Loucy (cell line): Measurements from ENCODE around the gene IPO4.
A peak's percentile ranks its signal among the peaks of the same experiment; 100 is the strongest.

Experiments used
- H2AFZ ChIP-seq: fragments of 200-600 bp; sonication (generic); 2 replicates; pipeline ENCODE4 v1.6.0; 2016; ENCODE audit warnings: antibody characterized with exemption, mild to moderate bottlenecking, low read length, moderate library complexity
- H3F3A ChIP-seq: fragments of 200-600 bp; 2 replicates; pipeline ENCODE4 v1.6.0; 2016; ENCODE audit warnings: antibody characterized with exemption, low read depth, mild to moderate bottlenecking
- H3K27me3 ChIP-seq: fragments of 200-600 bp; sonication (generic); 2 replicates; pipeline ENCODE4 v1.6.1; 2014; ENCODE audit warnings: low read length, mild to moderate bottlenecking; ENCODE audit not compliant: insufficient read depth, poor library complexity, severe bottlenecking
- H3K36me3 ChIP-seq: fragments of 200-600 bp; sonication (generic); 2 replicates; pipeline ENCODE4 v1.6.1; 2016; ENCODE audit warnings: low read length; ENCODE audit not compliant: insufficient read depth
- H3K4me1 ChIP-seq: fragments of 200-600 bp; sonication (generic); 2 replicates; pipeline ENCODE4 v1.5.1; 2014; ENCODE audit warnings: low read length, mild to moderate bottlenecking; ENCODE audit not compliant: insufficient read depth, poor library complexity, severe bottlenecking
- H3K4me2 ChIP-seq: fragments of 200-600 bp; sonication (generic); 2 replicates; pipeline ENCODE4 v1.6.0; 2014; ENCODE audit warnings: antibody characterized with exemption, low read length, low read depth, mild to moderate bottlenecking; ENCODE audit not compliant: poor library complexity, severe bottlenecking
- H3K4me3 ChIP-seq: fragments of 200-600 bp; sonication (generic); 2 replicates; pipeline ENCODE4 v1.5.1; 2014; ENCODE audit warnings: low read length, mild to moderate bottlenecking, mixed read lengths; ENCODE audit not compliant: poor library complexity, severe bottlenecking
- H3K79me2 ChIP-seq: fragments of 200-600 bp; sonication (generic); 2 replicates; pipeline ENCODE4 v1.6.1; 2014; ENCODE audit warnings: low read length; ENCODE audit not compliant: insufficient read depth
- H3K9ac ChIP-seq: fragments of 200-600 bp; sonication (generic); 2 replicates; pipeline ENCODE4 v1.6.0; 2014; ENCODE audit warnings: mild to moderate bottlenecking, low read depth, low read length, moderate library complexity; ENCODE audit not compliant: poor library complexity, severe bottlenecking
- H3K9me2 ChIP-seq: fragments of 200-600 bp; sonication (generic); replicated peaks from 2 replicates; pipeline ENCODE4 v1.6.1; 2016; ENCODE audit warnings: low read depth, low read length, mixed read lengths
- H3K9me3 ChIP-seq: fragments of 200-600 bp; sonication (generic); 2 replicates; pipeline ENCODE4 v1.6.1; 2014; ENCODE audit warnings: mild to moderate bottlenecking, antibody characterized with exemption, low read length, low read depth; ENCODE audit not compliant: insufficient read depth
- H4K20me1 ChIP-seq: fragments of 200-600 bp; sonication (generic); 2 replicates; pipeline ENCODE4 v1.6.0; 2014; ENCODE audit warnings: antibody characterized with exemption, low read length, mild to moderate bottlenecking; ENCODE audit not compliant: insufficient read depth, poor library complexity, severe bottlenecking
- CTCF ChIP-seq: fragments of 200-600 bp; sonication (generic); conservative IDR thresholded peaks from 2 replicates; pipeline ENCODE4 v1.5.1; 2014; ENCODE audit warnings: mild to moderate bottlenecking, antibody characterized with exemption, low read length
- EZH2phosphoT487 ChIP-seq: fragments of 200-600 bp; IDR thresholded peaks from 2 replicates; pipeline ENCODE4 v1.6.1; 2018; ENCODE audit warnings: antibody characterized with exemption, mild to moderate bottlenecking, moderate library complexity, borderline replicate concordance

Gene IPO4

GRCh38 chr14:24135834-24136683 lies 52.6 kb downstream of the IPO4 start, which contains the start of gene PSME1:
PSME1 (plus strand) TSS chr14:24136194; CDS start chr14:24136263, 69 bp downstream.
- Histone ChIP-seq H3K9ac (peak within 1 kb of the TSS; percentile 96), H2AFZ (peak within 1 kb of the TSS; percentile 92), H3F3A (no peaks in the 10 kb centered on the region), H3K4me1 (peaks cover 48% of the 10 kb centered on the region), H3K36me3 (peaks cover 19% of the 10 kb centered on the region), H3K79me2 (peaks cover 51% of the 10 kb centered on the region), H3K27me3 (no peaks in the 10 kb centered on the region), H3K4me2 (peak within 1 kb of the TSS; percentile 99), H3K9me3 (no peaks in the 10 kb centered on the region), H4K20me1 (peaks cover 28% of the 10 kb centered on the region), H3K9me2 (no peaks in the 10 kb centered on the region), H3K4me3 (peak within 1 kb of the TSS; percentile 99)
- TF ChIP-seq EZH2phosphoT487 (no peak), CTCF (no peak)

- Histone ChIP-seq H3K9me2 (no peaks in the 10 kb centered on the region), H3K9me3 (no peaks in the 10 kb centered on the region), H3K4me1 (peaks cover 53% of the 10 kb centered on the region), H4K20me1 (peaks cover 28% of the 10 kb centered on the region), H3F3A (no peaks in the 10 kb centered on the region), H3K27me3 (no peaks in the 10 kb centered on the region), H3K36me3 (peaks cover 19% of the 10 kb centered on the region), H2AFZ (peak overlapping the region; percentile 92), H3K4me3 (peak overlapping the region; percentile 99), H3K79me2 (peaks cover 45% of the 10 kb centered on the region), H3K9ac (peak overlapping the region; percentile 96), H3K4me2 (peak overlapping the region; percentile 91)
- TF ChIP-seq CTCF (no peak), EZH2phosphoT487 (no peak)
Measured at GRCh38 chr14:24135584-24135833, 53.1 kb downstream of the IPO4 start.

GRCh38 chr14:24133735-24134134 lies 54.9 kb downstream of the IPO4 start:
- Histone ChIP-seq H3K4me3 (no peak overlapping the region), H3K9me2 (no peaks in the 10 kb centered on the region), H3F3A (no peaks in the 10 kb centered on the region), H3K36me3 (peaks cover 11% of the 10 kb centered on the region; the same call in 1 of the 2 replicates), H4K20me1 (peaks cover 15% of the 10 kb centered on the region), H3K79me2 (peaks cover 28% of the 10 kb centered on the region), H2AFZ (no peak overlapping the region), H3K9me3 (no peaks in the 10 kb centered on the region), H3K27me3 (no peaks in the 10 kb centered on the region), H3K9ac (no peak overlapping the region), H3K4me1 (peaks cover 44% of the 10 kb centered on the region), H3K4me2 (no peak overlapping the region)
- TF ChIP-seq EZH2phosphoT487 (no peak), CTCF (no peak)
